ENCODE data around the gene PCP2.

DNA sequence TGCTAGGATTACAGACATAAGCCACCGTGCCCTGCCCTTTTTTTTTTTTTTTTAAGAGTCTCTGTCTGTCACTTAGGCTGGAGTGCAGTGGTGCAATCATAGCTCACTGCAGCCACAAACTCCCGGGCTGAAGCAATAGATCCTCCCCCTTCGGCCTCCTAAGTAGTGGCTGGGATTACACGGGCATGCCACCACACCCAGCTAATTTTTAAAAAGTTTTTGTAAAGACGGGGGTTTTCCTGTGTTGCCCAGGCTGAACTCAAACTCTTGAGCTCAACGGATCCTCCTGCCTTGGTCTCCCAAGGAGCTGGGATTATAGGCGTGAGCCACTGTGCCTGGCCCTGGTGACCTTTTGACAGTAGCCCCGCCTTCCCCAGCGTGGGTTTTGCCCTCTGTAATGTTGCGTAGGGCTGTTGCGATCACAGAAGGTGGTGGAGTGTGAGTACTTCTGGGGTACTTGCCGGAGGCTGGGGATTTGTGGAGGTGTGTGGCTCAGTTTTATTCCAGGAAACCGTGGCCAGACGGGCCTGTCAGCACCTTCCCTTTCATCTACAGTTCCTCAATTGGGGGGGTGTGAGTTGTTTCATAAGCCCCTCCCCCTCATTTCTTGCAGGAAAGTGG, 23.7 kb upstream of the PCP2 start:
- TF ChIP-seq TAF1 (IDR thresholded peaks at IDR 0.05; ENCODE audit: low read depth) (no peak), FOXM1 (IDR thresholded peaks at IDR 0.05; ENCODE audit: borderline replicate concordance, low read depth) (no peak), EGR1 (IDR thresholded peaks at IDR 0.05) (no peak), EP300 (IDR thresholded peaks at IDR 0.05; ENCODE audit: borderline replicate concordance) (no peak), TEAD4 (IDR thresholded peaks at IDR 0.05) (no peak), TCF12 (IDR thresholded peaks at IDR 0.05; ENCODE audit: low read depth) (no peak), ZBTB7A (IDR thresholded peaks at IDR 0.05; ENCODE audit: low read depth) (no peak), YY1 (IDR thresholded peaks at IDR 0.05; ENCODE audit: low read depth) (no peak), RAD21 (IDR thresholded peaks at IDR 0.05; ENCODE audit: low read depth) (no peak), NFIC (IDR thresholded peaks at IDR 0.05) (no peak), CREB1 (IDR thresholded peaks at IDR 0.05; ENCODE audit: low read depth) (no peak)
- TF ChIP-seq, protein P1, sequence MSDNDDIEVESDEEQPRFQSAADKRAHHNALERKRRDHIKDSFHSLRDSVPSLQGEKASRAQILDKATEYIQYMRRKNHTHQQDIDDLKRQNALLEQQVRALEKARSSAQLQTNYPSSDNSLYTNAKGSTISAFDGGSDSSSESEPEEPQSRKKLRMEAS (IDR thresholded peaks at IDR 0.05), result no peak
- TF ChIP-seq, protein P2, sequence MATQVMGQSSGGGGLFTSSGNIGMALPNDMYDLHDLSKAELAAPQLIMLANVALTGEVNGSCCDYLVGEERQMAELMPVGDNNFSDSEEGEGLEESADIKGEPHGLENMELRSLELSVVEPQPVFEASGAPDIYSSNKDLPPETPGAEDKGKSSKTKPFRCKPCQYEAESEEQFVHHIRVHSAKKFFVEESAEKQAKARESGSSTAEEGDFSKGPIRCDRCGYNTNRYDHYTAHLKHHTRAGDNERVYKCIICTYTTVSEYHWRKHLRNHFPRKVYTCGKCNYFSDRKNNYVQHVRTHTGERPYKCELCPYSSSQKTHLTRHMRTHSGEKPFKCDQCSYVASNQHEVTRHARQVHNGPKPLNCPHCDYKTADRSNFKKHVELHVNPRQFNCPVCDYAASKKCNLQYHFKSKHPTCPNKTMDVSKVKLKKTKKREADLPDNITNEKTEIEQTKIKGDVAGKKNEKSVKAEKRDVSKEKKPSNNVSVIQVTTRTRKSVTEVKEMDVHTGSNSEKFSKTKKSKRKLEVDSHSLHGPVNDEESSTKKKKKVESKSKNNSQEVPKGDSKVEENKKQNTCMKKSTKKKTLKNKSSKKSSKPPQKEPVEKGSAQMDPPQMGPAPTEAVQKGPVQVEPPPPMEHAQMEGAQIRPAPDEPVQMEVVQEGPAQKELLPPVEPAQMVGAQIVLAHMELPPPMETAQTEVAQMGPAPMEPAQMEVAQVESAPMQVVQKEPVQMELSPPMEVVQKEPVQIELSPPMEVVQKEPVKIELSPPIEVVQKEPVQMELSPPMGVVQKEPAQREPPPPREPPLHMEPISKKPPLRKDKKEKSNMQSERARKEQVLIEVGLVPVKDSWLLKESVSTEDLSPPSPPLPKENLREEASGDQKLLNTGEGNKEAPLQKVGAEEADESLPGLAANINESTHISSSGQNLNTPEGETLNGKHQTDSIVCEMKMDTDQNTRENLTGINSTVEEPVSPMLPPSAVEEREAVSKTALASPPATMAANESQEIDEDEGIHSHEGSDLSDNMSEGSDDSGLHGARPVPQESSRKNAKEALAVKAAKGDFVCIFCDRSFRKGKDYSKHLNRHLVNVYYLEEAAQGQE (IDR thresholded peaks at IDR 0.05; ENCODE audit: low read depth), result no peak
- TF ChIP-seq, protein P3, sequence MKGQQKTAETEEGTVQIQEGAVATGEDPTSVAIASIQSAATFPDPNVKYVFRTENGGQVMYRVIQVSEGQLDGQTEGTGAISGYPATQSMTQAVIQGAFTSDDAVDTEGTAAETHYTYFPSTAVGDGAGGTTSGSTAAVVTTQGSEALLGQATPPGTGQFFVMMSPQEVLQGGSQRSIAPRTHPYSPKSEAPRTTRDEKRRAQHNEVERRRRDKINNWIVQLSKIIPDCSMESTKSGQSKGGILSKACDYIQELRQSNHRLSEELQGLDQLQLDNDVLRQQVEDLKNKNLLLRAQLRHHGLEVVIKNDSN (IDR thresholded peaks at IDR 0.05), result no peak

Measured in Ishikawa (cell line).